Measurements from ENCODE around the gene ATP13A4.

Gene ATP13A4

GRCh38 chr3:193457526-193457925 lies 97.2 kb downstream of the ATP13A4 start:
- H3K4me3 ChIP-seq (ENCODE audit: low read depth, low read length), result no peak overlapping the region
- TF ChIP-seq, protein P1, sequence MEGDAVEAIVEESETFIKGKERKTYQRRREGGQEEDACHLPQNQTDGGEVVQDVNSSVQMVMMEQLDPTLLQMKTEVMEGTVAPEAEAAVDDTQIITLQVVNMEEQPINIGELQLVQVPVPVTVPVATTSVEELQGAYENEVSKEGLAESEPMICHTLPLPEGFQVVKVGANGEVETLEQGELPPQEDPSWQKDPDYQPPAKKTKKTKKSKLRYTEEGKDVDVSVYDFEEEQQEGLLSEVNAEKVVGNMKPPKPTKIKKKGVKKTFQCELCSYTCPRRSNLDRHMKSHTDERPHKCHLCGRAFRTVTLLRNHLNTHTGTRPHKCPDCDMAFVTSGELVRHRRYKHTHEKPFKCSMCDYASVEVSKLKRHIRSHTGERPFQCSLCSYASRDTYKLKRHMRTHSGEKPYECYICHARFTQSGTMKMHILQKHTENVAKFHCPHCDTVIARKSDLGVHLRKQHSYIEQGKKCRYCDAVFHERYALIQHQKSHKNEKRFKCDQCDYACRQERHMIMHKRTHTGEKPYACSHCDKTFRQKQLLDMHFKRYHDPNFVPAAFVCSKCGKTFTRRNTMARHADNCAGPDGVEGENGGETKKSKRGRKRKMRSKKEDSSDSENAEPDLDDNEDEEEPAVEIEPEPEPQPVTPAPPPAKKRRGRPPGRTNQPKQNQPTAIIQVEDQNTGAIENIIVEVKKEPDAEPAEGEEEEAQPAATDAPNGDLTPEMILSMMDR (IDR thresholded peaks at IDR 0.05; ENCODE audit: control insufficient read depth, extremely low read depth, insufficient read depth), result no peak
- DNase-seq (ENCODE audit: low read depth), result no peak

- H3K4me3 ChIP-seq (ENCODE audit: low read depth, low read length), result no peak overlapping the region
- TF ChIP-seq, protein P1 (IDR thresholded peaks at IDR 0.05; ENCODE audit: control insufficient read depth, extremely low read depth, insufficient read depth), result 0 out of 2 replicates have a peak, but pooled peaks have one; percentile 8
- DNase-seq (ENCODE audit: low read depth), result no peak
Observed at GRCh38 chr3:193452338-193452737, 102.4 kb downstream of the ATP13A4 start.

DNA sequence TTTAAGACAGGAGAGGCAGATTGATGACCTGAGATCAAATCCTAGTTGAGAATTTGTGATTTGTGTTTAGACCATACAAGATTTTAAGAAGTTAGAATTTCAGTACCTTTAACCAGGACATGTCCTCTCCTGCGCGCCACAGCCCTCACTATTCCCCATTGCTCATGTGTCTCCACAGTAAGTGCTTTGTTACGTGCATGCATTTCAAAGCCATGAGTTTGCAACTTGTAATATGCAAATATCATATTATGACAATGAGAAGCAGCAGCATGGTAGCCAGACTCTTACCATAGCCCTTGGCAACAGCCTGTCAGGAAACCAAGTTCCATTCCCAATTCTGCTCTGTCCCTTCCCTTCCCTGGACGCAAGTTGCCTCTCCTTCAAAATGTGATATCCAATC lies 102.8 kb downstream of the ATP13A4 start:
- no peak for DNase-seq (ENCODE audit: low read depth)
- H3K4me3 ChIP-seq (ENCODE audit: low read depth, low read length), result no peak overlapping the region
- TF ChIP-seq, protein P1 (IDR thresholded peaks at IDR 0.05; ENCODE audit: control insufficient read depth, extremely low read depth, insufficient read depth), result no peak

GRCh38 chr3:193446965-193447602 lies 107.6 kb downstream of the ATP13A4 start:
- TF ChIP-seq, protein P1 (IDR thresholded peaks at IDR 0.05; ENCODE audit: control insufficient read depth, extremely low read depth, insufficient read depth), result no peak
- no peak overlapping the region for H3K4me3 ChIP-seq (ENCODE audit: low read depth, low read length)
- DNase-seq (ENCODE audit: low read depth), result no peak

GRCh38 chr3:193439423-193439822 lies 115.3 kb downstream of the ATP13A4 start:
- TF ChIP-seq, protein P1 (IDR thresholded peaks at IDR 0.05; ENCODE audit: control insufficient read depth, extremely low read depth, insufficient read depth), result no peak
- H3K4me3 ChIP-seq (ENCODE audit: low read depth, low read length), result no peak overlapping the region
- no peak for DNase-seq (ENCODE audit: low read depth)

GRCh38 chr3:193418576-193419373 lies 135.9 kb downstream of the ATP13A4 start:
- DNase-seq (ENCODE audit: low read depth), result no peak
- TF ChIP-seq, protein P1 (IDR thresholded peaks at IDR 0.05; ENCODE audit: control insufficient read depth, extremely low read depth, insufficient read depth), result no peak
- no peak overlapping the region for H3K4me3 ChIP-seq (ENCODE audit: low read depth, low read length)

Data from LNCaP clone FGC (cell line).